ENCODE measurements around the gene CHD9NB.
A peak's percentile ranks its signal among the peaks of the same experiment; 100 is the strongest.

The CHD9NB gene

DNA sequence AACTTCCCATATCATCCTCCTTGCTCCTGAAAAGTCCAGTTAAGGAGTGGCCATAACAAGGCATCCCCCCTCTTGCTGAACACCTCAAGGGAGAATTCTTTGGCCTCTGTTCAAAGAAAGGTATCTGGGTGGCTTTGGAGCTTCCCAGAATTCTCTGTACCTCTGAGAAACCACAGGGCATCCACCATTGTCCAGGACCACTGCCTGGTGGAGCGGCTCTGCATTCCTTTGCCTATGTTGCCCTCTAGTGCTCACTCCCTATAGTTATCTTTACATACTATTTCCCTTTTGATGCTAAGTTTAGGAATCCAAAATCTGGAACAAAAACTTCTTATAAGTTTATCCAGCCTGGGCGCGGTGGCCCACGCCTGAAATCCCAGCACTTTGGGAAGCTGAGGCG lies 30.3 kb downstream of the CHD9NB start:
- peak; percentile 82 for DNase-seq

DNA sequence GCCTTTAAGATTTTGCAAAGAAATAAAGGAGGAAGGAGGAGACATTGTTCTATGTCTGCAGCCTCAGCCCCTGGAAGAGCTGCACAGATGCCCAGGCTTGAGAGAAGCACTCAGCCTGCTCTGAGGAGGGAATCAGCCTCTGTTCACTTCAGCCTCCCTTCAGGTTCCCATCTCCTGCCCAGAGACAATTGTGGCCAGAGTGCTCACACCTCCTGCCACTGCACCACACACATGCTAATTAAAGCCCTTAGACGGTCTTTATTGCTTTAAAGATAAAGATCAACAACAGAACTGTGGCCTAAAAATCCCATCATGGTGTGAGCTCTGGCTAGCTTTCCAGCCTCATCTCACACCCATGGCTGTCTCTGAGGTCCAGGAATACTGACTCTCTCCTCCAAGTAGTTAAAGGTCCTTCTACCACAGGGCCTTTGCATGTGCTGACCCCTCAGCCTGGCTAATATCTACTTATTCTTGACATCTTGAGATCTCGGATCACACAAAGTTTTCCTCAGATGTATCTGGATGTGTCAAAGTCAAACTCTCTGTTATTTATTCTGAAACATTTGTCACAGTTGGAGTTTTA lies 33.8 kb downstream of the CHD9NB start:
- DNase-seq, result no peak

DNA sequence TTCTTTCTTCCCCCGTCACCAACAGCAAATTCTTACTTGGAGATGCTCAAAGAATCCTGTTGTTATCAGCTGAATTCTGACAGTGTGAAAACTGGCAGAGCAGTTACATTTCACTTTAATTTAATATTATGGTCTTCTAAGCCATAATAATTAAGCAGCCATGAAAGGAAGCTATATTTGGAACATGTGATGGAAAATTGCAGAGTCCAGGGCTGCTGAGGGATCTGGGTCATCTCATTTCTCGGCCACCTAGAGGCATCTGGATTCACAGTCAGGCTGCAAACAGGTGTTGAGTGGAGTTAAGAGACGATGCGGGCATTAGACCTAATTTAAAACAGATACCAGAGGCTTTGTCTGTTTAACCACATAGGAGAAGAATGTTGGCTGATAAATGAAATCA lies 38.4 kb downstream of the CHD9NB start:
- no peak for DNase-seq

DNA sequence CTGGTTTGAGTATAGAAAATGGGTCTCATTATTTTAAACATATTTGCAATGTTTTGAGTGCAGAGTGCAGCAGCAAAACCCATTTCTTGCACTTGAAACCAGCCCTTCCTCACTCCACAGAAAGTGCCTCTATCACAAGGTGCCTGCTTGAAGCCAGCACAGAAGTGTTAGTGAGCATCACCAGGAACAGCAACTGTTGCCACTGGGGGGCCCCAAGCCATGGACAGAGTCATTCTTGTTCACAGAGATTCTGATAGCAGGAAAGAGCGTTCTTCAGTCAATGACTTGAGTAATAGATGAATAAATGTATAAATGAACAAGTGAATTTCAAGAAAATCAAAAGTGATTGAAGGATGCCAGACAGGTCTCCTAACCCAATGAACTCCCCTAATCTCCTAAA lies 45.6 kb downstream of the CHD9NB start:
- no peak for DNase-seq

DNA sequence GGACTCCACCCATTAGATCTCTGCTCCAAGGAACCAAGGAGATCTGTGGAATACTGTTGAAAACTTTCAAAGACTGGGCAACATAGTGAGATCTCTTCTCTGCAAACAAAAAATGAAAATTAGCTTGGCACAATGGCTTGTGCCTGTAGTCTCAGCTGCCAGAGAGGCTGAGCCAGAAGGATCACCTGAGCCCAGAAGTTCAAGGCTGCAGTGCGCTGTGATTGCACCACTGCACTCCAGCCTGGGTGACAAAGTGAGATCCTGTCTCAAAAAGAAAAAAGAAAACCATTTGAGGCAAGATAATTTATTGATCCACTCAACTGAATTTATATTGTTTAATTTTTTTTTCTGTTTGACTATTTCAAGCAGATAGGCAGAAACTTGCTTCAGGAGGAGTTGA lies 54.8 kb downstream of the CHD9NB start:
- no peak for DNase-seq

DNA sequence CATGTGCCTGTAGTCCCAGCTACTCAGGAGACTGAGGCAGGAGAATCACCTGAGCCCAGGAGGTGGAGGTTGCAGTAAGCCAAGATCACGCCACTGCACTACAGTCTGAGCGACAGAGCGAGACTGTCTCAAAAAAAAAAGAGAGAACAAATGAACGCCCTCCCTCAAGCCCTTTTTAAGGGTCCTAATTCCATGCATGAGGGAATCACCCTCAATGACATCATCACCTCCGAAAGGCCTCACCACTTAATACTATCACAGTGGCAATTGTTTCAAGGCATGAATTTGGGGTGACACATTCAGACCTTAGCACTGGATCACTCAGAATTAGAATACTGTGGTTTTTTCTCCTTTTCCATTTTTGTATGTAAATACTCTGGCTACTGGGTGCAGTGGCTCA lies 57.8 kb downstream of the CHD9NB start:
- DNase-seq, result no peak

DNA sequence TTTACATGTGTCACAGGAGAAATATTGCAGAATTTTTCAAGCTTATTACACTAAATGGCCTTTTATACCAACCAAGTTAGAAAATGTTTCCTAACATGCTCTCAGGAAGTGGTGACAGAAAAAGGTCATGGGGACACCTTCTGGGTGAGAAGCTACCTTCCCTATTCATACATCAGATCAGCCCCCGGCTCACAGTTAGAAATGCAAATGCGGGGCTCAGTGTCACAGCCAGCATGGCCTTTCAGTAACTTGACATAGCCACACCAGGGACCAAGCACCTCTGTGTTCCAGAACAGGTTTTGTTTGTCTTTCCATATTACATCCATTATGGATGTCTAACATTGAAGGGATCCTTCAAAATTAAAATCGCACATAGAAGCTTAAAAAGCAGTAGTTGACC lies 59.5 kb downstream of the CHD9NB start:
- DNase-seq, result no peak

DNA sequence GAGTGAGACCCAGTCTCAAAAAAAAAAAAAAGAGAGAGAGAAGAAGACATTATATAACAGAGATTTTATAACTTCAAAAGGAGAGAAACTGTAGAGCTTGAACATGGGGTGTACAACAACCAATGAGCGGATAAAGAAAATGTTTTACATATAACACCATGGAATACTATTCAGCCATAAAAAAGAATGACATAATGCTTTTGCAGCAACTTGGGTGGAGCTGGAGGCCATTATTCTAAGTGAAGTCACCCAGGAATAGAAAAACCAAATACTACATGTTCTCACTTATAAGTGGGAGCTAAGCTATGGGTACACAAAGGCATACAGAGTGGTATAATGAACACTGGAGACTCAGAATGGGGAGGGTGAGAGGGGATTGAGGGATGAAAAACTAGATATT lies 61.1 kb downstream of the CHD9NB start:
- DNase-seq, result no peak
